Mesodermal cell (in vitro differentiated cells): Measurements from ENCODE around the gene PCDH12.
A peak's percentile ranks its signal among the peaks of the same experiment; 100 is the strongest.

Source experiments
- H3K27ac ChIP-seq: 2 replicates; pipeline ENCODE4 v1.7.0; 2013; ENCODE audit warnings: mild to moderate bottlenecking, low read depth, low read length, moderate library complexity; ENCODE audit not compliant: severe bottlenecking
- H3K36me3 ChIP-seq: 2 replicates; pipeline ENCODE4 v1.7.1; 2013; ENCODE audit warnings: mild to moderate bottlenecking, low read length, moderate library complexity; ENCODE audit not compliant: control insufficient read depth, insufficient read depth
- H3K4me1 ChIP-seq: one replicate; pipeline ENCODE4 v1.7.1; 2013; ENCODE audit warnings: mild to moderate bottlenecking, low read length; ENCODE audit not compliant: insufficient read depth, control insufficient read depth, poor library complexity, severe bottlenecking
- H3K4me3 ChIP-seq: 2 replicates; pipeline ENCODE4 v1.7.0; 2013; ENCODE audit warnings: low read length, control low read depth, mild to moderate bottlenecking; ENCODE audit not compliant: insufficient read depth, poor library complexity, severe bottlenecking; ENCODE audit errors: extremely low read depth
- H3K9me3 ChIP-seq: 2 replicates; pipeline ENCODE4 v1.7.1; 2013; ENCODE audit warnings: mild to moderate bottlenecking, low read length, moderate library complexity; ENCODE audit not compliant: control insufficient read depth
- WGBS, 2 experiments: methylation state at CpG; one replicate each; pipeline ENCODE4 v1.1.5; 2013; ENCODE audit warnings: missing lambda C conversion rate in 2 of 2; ENCODE audit not compliant: insufficient coverage in 2 of 2; 5-methylcytosine and 5-hydroxymethylcytosine counted together

PCDH12 gene

DNA sequence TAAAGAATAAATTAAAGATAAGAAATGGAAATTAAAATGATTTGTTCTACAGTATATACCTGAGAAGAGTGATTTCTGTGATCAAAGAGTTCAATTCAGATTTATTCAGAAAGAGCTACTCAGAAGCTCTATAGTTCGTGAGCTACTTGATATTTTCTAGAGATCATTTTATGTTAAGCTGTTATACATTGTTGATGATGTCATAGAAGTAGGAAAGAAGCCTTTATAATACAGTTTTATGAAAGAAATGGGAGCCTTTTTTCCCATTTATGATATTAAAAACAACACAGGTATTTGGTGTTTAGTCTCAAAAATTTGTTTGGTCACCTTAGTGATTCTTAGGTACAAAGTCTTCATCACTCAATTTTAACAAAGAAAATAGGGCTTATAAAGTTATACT is 31.7 kb upstream of the PCDH12 start:
- Histone ChIP-seq H3K9me3 (no peaks in the 10 kb centered on the region), H3K36me3 (peaks cover 75% of the 10 kb centered on the region), H3K4me3 (no peak overlapping the region), H3K27ac (no peak overlapping the region), H3K4me1 (no peaks in the 10 kb centered on the region)
- WGBS, 2 experiments = no CpG with 5 or more reads among the region's 1 CpG

DNA sequence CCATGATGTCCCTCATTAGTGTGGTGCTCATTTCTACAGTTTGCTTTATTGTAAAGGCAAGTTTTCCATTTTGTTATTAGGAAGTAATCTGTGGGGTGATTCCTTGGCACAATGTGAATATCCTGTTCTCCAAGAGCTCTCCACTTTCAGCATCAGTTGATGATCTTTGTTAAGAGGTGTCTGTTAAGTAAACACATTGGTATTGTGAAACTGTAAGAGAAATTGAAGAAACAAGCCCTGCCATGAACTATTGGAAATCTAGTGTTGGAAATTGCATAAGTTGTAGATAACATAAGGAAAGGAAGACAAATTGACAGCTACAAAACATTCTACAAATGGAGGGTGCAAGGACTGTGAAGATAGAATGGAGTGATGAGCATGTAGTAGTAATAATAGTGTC is 28.1 kb upstream of the PCDH12 start:
- Histone ChIP-seq H3K4me1 (no peaks in the 10 kb centered on the region), H3K9me3 (no peaks in the 10 kb centered on the region), H3K4me3 (no peak overlapping the region), H3K27ac (no peak overlapping the region), H3K36me3 (peaks cover 79% of the 10 kb centered on the region)

DNA sequence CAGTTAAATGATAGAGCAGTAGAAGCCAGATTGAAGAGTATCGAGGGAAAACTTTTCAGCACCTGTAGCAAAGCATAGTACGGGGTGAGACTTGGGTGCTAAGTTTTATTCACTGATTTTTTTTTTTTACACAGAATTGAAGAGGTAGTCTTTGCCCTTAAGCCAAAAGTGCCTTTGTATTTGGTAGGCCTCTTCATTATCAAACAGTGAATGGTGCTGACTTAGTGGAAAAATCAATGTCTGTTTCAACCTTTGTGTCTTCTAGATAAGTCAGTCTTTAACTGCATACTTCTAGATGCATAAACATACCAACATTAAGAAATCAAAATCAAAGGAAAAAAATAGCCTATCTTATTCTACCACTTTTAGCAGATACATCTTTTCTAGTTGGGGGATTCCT is 24.6 kb upstream of the PCDH12 start:
- peaks cover 90% of the 10 kb centered on the region for H3K36me3 ChIP-seq

DNA sequence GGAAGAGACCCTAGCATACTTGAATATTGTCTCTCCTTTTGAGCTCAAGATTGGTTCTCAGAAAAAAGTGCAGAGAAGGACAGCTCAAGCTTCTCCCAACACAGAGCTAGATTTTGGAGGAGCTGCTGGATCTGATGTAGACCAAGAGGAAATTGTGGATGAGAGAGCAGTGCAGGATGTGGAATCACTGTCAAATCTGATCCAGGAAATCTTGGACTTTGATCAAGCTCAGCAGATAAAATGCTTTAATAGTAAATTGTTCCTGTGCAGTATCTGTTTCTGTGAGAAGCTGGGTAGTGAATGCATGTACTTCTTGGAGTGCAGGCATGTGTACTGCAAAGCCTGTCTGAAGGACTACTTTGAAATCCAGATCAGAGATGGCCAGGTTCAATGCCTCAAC is 20.4 kb upstream of the PCDH12 start:
- H3K36me3 ChIP-seq = peaks cover 90% of the 10 kb centered on the region
- H3K4me1 ChIP-seq = no peaks in the 10 kb centered on the region
- H3K4me3 ChIP-seq = no peak overlapping the region
- H3K27ac ChIP-seq = no peak overlapping the region
- no peaks in the 10 kb centered on the region for H3K9me3 ChIP-seq

More for the DNA sequence above, 24.6 kb upstream of the PCDH12 start:
- H3K4me3 ChIP-seq = no peak overlapping the region
- H3K4me1 ChIP-seq = no peaks in the 10 kb centered on the region
- WGBS, 2 experiments = 44 to 46% methylated on average over 2 of the region's 2 CpGs
- H3K27ac ChIP-seq = no peak overlapping the region
- H3K9me3 ChIP-seq = no peaks in the 10 kb centered on the region

DNA sequence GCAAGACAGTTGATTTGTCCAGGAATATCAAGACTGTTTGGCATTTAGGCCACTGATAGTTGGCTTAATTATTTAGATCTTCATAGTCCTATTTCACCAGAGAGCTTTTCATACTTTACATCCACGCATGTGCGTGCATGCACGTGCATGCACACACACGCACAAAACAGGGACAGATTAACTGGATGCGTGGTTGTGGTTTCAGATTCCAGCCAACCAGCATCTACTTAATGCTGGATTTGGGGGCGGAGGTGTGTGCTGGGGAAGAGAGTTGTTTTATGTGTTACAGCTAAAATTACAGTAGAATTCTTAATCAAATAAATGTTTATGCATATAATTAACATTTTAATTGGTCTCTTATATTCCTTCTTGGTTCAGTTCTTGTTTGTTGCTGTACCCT is 18.2 kb upstream of the PCDH12 start:
- H3K36me3 ChIP-seq = peaks cover 91% of the 10 kb centered on the region
- H3K4me1 ChIP-seq = no peaks in the 10 kb centered on the region
- 100% methylated on average over 1 of the region's 6 CpGs; no CpG with 5 or more reads in 1 of the 2 experiments for WGBS, 2 experiments
- no peaks in the 10 kb centered on the region for H3K9me3 ChIP-seq
- no peak overlapping the region for H3K4me3 ChIP-seq
- no peak overlapping the region for H3K27ac ChIP-seq

DNA sequence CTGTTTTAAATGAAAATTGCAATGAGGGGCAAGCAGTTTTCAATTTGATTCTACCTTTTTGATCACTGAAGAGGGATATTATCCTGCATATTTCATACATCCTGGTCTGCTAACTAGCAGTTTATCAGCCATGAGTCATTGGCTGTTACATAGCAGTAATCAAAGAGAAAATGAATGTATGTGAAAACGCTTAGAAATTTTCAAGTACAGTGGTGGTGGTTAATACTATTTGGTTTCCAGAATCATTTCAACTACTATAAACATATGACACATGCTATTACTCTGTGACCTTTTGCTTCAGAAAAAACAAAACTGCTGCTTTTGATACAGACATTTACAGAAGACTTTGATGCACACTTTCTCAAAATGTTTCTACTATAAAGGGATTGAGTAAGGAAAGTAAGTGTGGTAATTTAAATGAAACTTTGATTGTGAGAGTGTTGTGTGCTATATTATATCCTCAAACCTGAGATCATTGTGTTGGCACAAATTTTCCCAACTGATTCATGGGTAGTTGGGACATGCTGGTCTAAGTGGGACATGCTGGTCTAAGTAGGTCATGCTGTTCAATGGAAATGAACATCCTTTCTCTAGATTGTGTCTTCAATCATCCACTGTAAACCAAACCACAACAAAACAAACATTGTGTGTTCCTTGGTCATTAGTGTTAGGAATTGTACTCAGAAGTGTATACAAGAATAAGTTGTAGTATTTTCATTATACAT is 16.0 kb upstream of the PCDH12 start:
- H3K27ac ChIP-seq = no peak overlapping the region

DNA sequence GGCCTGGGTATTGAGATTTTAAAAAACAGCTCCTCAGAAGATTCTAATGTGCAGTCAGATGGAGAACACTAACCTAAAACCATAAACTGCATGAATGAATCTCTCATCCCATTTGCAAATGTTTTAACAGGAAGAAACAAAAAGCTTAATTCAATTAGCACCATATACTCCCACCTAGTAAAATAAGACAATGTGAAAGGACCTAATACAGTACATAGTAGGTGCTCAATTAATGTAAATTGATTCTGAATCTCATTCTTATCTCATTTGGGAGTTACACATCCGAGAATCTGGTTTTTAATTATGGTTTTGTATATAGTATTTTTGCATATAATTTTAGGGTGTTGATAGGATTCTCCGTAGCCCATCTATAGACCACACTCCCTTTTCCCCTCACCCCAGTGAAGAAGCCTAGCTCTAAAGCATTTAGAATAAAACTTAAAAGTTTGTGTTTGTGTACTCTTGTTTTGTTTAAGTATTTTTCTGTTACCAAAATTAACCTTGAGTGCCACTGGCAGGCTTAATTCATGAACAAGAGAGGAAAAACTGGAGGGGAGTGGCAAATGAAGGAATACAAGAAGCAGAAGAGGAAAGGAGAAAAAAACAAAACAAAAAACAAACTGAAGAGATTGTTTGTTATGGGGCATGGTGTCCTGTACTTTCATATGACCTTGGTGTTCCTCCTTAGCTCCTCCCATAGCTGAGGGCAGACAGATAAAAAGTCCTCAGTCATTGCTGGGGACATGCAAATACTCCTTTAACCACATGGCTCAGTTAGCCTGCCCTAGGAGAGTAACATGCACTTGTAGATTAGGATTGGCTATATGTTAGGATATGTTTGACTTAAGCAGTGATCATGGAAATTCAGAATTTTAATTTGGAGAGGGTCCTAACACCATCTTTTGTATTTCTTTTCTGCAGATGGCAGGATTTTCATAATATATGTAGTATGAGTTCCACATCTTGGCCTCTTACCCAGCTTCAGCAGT is 12.1 kb upstream of the PCDH12 start:
- Histone ChIP-seq H3K36me3 (peaks cover 37% of the 10 kb centered on the region), H3K4me3 (peak overlapping the region; percentile 84), H3K27ac (no peak overlapping the region), H3K9me3 (no peaks in the 10 kb centered on the region), H3K4me1 (peaks cover 10% of the 10 kb centered on the region)
- no CpG with 5 or more reads among the region's 2 CpGs for WGBS, 2 experiments

More for the DNA sequence above, 16.0 kb upstream of the PCDH12 start:
- WGBS, 2 experiments = no CpG with 5 or more reads among the region's 1 CpG
- Histone ChIP-seq H3K4me1 (peaks cover 3% of the 10 kb centered on the region), H3K4me3 (no peak overlapping the region), H3K36me3 (peaks cover 75% of the 10 kb centered on the region), H3K9me3 (no peaks in the 10 kb centered on the region)

DNA sequence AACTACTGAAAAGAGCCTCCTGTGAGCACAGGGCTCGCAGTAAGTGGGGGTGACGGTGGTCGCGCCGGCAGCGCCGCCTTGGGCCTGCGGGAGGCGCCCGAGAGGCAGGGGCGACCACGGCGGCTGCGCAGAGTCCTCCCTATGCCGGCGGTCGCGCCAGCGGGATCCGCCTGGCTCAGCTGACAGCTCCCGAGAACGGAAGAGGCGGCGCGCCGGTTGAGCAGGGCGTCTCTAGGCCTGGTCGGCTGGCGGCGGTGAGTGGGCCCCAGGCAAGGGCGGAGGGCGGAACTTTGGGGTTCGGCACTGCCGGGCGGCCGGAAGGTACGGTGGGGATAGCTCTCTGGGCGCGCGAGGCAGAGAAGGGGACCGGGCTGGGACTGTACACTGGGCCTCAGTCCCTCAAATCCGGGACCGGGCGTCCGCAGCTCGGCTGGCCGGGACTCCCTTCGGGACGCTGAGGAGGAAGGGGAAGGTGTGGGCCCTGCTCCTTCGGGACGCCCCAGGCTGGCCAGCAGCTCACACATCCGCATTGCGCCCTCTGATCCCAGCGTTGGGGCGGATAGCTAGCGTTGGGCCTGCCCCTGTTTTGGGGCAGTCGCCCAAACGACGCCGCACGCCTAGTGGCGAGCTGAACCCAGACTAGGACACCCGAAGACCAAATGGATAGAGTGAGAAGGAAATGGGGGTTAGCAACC is 11.1 kb upstream of the PCDH12 start, which contains the start of gene RNF14:
Gene RNF14 (plus strand): TSS at position 192 of the 695 bp plus-strand sequence. CDS start 4,484 bp downstream, outside the sequence.
- Histone ChIP-seq H3K4me3 (peak within 1 kb of the TSS; percentile 84), H3K9me3 (no peaks in the 10 kb centered on the region), H3K36me3 (peaks cover 28% of the 10 kb centered on the region), H3K4me1 (peaks cover 13% of the 10 kb centered on the region), H3K27ac (peak within 1 kb of the TSS; percentile 82)
- WGBS, 2 experiments = 0 to 1% methylated on average over 52 to 53 of the region's 63 CpGs

DNA sequence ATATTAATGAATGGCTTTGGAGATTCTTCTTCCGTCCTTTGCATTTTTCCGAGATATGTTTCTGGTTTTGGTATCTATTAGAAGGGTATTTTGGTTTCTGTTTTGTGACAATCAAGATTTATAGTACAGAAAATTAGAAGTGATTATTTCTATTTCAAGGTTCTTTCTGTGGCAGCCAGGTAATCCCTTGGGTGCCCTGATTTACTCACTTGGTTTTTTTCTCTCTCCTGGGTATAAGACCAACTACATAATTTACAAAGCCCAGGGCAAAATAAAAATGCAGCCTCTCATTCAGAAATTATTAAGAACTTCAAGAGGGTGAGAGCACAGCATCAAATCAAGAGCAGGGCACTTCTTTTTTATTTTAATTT is 8.9 kb upstream of the PCDH12 start:
- H3K4me3 ChIP-seq = no peak overlapping the region
- H3K9me3 ChIP-seq = no peaks in the 10 kb centered on the region
- WGBS, 2 experiments = 80 to 92% methylated on average over 1 to 2 of the region's 2 CpGs
- H3K27ac ChIP-seq = no peak overlapping the region
- peaks cover 9% of the 10 kb centered on the region for H3K36me3 ChIP-seq
- peaks cover 13% of the 10 kb centered on the region for H3K4me1 ChIP-seq

DNA sequence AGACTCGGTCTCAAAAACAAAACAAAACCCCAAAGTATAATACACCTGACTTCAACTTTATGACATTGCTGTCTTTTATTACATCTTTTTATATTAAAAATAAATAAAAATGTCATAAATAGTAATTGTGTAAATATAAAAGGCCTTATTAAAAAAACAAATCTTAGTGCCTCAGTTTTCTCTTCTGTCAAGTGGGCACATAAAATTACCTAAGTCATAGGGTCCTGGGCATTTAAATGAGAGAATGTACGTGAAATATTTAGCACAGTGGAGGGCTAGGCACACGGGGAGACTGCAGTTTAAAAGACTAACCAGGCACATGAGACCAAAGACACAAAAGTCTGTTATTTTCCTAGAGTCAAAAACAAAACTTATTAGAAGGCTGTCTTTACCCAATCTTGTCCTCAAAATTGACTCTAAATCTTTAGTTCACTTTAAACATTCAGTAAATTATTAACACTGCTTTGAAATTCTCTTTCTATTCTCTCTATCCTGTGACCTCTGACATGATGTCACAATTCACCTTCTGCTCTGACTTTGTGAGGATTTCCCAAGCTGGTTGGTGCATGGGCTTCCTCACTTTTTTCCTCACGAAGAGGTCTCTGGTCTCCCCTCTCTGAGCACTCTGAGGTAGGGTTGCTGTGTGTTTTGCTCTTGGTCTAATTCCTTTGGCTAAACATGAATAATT is 8.4 kb upstream of the PCDH12 start:
- Histone ChIP-seq H3K4me3 (no peak overlapping the region), H3K27ac (no peak overlapping the region), H3K36me3 (peaks cover 3% of the 10 kb centered on the region), H3K4me1 (peaks cover 13% of the 10 kb centered on the region), H3K9me3 (no peaks in the 10 kb centered on the region)
- 90% methylated on average over 2 of the region's 4 CpGs; no CpG with 5 or more reads in 1 of the 2 experiments for WGBS, 2 experiments
